Upper lobe of right lung (tissue), 1 donor: ENCODE results near the gene NEK8. TPM values are rescaled to one million over a fixed set of nuclear protein-coding genes. Genes with fewer than 3 reads are reported as not detected.

ENCODE experiments used
- ATAC-seq: fragments of 200-7000 bp; cut with Tn5 transposase; one replicate; pipeline ENCODE4 v1.9.1; 2020; ENCODE audit warnings: mild to moderate bottlenecking, moderate library complexity
- DNase-seq: peaks from one replicate; pipeline ENCODE4 v3.0.0-alpha.2; 2020
- H3K27ac ChIP-seq: fragments of 200-600 bp; one replicate; pipeline ENCODE4 v1.8.0; 2022
- H3K27me3 ChIP-seq: fragments of 200-600 bp; one replicate; pipeline ENCODE4 v1.8.0; 2022; ENCODE audit warnings: mild to moderate bottlenecking
- H3K36me3 ChIP-seq: fragments of 200-600 bp; one replicate; pipeline ENCODE4 v1.8.0; 2022
- H3K4me1 ChIP-seq: fragments of 200-600 bp; one replicate; pipeline ENCODE4 v1.8.0; 2022
- H3K4me3 ChIP-seq: fragments of 200-600 bp; one replicate; pipeline ENCODE4 v1.8.0; 2022; ENCODE audit warnings: mild to moderate bottlenecking
- H3K9me3 ChIP-seq: fragments of 200-600 bp; one replicate; pipeline ENCODE4 v1.8.0; 2022
- CTCF ChIP-seq: fragments of 200-600 bp; IDR thresholded peaks from one replicate; pipeline ENCODE4 v1.8.0; 2022; ENCODE audit warnings: antibody characterized with exemption
- intact Hi-C: fragments of 100-400 bp; cut with DNase I; formaldehyde crosslinking; loops from one replicate; pipeline ENCODE4 v1.11.0; 2022
- total RNA-seq: library from RNA; stranded (reverse); fragmentation: NEBNext Ultra II Directional; extraction: Animal tissue kit (Norgen Biotek cat#: 25700); gene quantifications from one replicate; pipeline ENCODE4 v1.2.1, GENCODE V29; 2021
- donor health status: DM: no; HTN: yes; CAD: no; lungs with severe emphysema.

Gene NEK8
- total RNA-seq, 1 donor from 2014 or later: 8.4 TPM

- H3K4me1 ChIP-seq: peaks cover 50% of the 10 kb centered on the region
- no peak for ATAC-seq
- DNase-seq: no peak
- no peak for TF ChIP-seq CTCF
- peaks cover 25% of the 10 kb centered on the region for H3K36me3 ChIP-seq
- H3K9me3 ChIP-seq: no peaks in the 10 kb centered on the region
- no peaks in the 10 kb centered on the region for H3K27me3 ChIP-seq
- H3K4me3 ChIP-seq: no peak overlapping the region
- H3K27ac ChIP-seq: peak overlapping the region; percentile 94
- intact Hi-C loops: no loop called here
Measured at GRCh38 chr17:28747801-28748750, 19.5 kb downstream of the NEK8 start.

GRCh38 chr17:28748852-28749515, 20.4 kb downstream of the NEK8 start:
- ATAC-seq: peak; percentile 1
- H3K27me3 ChIP-seq: no peaks in the 10 kb centered on the region
- H3K4me3 ChIP-seq: no peak overlapping the region
- peak; percentile 66 for DNase-seq
- peaks cover 25% of the 10 kb centered on the region for H3K36me3 ChIP-seq
- no peaks in the 10 kb centered on the region for H3K9me3 ChIP-seq
- H3K27ac ChIP-seq: peak overlapping the region; percentile 94
- intact Hi-C loops: no loop called here
- no peak for TF ChIP-seq CTCF
- H3K4me1 ChIP-seq: peaks cover 49% of the 10 kb centered on the region

DNA sequence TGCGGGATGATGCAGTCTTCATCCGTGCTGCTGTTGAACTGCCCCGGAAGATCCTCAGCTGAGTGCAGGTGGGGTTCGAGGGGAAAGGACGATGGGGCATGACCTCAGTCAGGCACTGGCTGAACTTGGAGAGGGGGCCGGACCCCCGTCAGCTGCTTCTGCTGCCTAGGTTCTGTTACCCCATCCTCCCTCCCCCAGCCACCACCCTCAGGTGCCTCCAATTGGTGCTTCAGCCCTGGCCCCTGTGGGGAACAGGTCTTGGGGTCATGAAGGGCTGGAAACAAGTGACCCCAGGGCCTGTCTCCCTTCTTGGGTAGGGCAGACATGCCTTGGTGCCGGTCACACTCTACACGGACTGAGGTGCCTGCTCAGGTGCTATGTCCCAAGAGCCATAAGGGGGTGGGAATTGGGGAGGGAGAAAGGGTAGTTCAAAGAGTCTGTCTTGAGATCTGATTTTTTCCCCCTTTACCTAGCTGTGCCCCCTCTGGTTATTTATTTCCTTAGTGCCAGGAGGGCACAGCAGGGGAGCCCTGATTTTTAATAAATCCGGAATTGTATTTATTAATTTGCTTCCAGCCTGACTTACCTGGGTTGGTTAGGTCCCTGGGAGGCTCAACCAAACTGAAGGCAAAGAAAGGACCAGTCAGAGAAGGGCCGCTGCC, 21.1 kb downstream of the NEK8 start:
- Histone ChIP-seq H3K4me3 (no peak overlapping the region), H3K27ac (peak overlapping the region; percentile 36), H3K9me3 (no peaks in the 10 kb centered on the region), H3K4me1 (peaks cover 49% of the 10 kb centered on the region), H3K27me3 (no peaks in the 10 kb centered on the region), H3K36me3 (peaks cover 25% of the 10 kb centered on the region)
- no peak for TF ChIP-seq CTCF
- ATAC-seq (no peak), DNase-seq (peak; percentile 65)
- intact Hi-C loops: no loop called here

DNA sequence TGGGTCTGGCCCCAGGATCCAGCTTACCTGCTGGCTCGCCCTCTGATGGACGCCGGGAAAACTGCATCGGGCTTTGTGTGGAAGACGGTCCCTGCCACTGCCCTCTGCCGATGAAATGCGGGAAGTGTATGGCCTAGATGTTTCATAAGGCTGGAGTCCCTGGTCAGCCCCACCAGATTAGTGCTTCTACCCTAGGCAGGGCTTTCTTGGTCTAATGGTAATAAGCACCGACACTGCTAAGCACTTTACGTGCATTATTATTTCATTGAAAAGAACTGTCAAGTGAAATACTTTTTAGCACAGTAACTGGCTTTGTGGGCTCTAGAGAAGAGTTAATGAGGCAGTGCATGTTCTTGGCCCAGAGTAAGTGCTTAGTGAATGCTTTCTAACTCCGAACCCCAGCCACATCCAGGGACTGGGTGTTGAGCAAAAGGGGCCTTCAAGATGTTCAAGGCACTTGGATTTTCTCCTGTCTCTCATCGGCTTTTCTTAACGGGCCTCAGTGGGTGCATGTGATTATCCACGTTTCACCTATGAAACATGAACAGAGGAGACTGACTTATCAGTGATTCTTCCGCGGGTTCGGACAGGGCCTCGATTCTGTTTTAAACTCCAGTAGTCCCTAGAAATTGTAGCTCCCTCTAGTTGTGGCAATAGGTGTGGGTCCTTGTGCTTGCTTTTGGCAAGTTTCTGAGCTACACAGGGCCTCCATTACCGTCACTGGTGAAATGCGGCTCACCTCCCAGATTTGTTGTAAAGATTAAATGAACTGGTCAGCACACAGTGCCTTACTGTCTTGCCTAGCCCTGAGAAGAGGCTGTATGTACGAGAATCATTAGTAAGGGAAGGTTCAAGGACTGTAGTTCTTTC, 21.8 kb downstream of the NEK8 start:
- TF ChIP-seq CTCF: peak; percentile 100
- Histone ChIP-seq H3K9me3 (no peaks in the 10 kb centered on the region), H3K36me3 (peaks cover 25% of the 10 kb centered on the region), H3K4me1 (peaks cover 49% of the 10 kb centered on the region), H3K27me3 (no peaks in the 10 kb centered on the region), H3K27ac (no peak overlapping the region), H3K4me3 (no peak overlapping the region)
- peak; percentile 95 for DNase-seq
- peak; percentile 82 for ATAC-seq
- intact Hi-C loops: no loop called here
